Subcutaneous abdominal adipose tissue (tissue), 5 donors: ENCODE results near the gene COPRS.

ENCODE experiments used
- H3K27ac ChIP-seq: one replicate; pipeline ENCODE4 v1.7.0; 2013; ENCODE audit warnings: low read depth, mild to moderate bottlenecking, inconsistent platforms, low read length, moderate library complexity
- H3K27me3 ChIP-seq, 5 donors: one replicate each; pipeline ENCODE4 v1.7.0; 2013; ENCODE audit warnings: low read length in 5 of 5, inconsistent platforms in 1 of 5; ENCODE audit not compliant: control insufficient read depth in 5 of 5, insufficient read depth in 4 of 5
- H3K36me3 ChIP-seq, 5 donors: one replicate each; pipeline ENCODE4 v1.7.0; 2013; ENCODE audit warnings: low read length in 5 of 5; ENCODE audit not compliant: control insufficient read depth in 5 of 5, insufficient read depth in 5 of 5
- H3K4me1 ChIP-seq, 5 donors: one replicate each; pipeline ENCODE4 v1.7.0; 2013; ENCODE audit warnings: low read length in 5 of 5, mild to moderate bottlenecking in 3 of 5, moderate library complexity in 1 of 5; ENCODE audit not compliant: control insufficient read depth in 5 of 5, insufficient read depth in 5 of 5
- H3K4me3 ChIP-seq, 5 donors: one replicate each; pipeline ENCODE4 v1.7.0; 2013; ENCODE audit warnings: low read length in 5 of 5, low read depth in 1 of 5
- H3K9ac ChIP-seq, 5 donors: one replicate each; pipeline ENCODE4 v1.7.0; 2013; ENCODE audit warnings: low read length in 5 of 5, mild to moderate bottlenecking in 4 of 5, moderate library complexity in 3 of 5
- H3K9me3 ChIP-seq, 5 donors: one replicate each; pipeline ENCODE4 v1.7.0; 2013; ENCODE audit warnings: low read length in 5 of 5; ENCODE audit not compliant: control insufficient read depth in 5 of 5
- donor health status: healthy.
- donor health status: healthy.
- donor health status: healthy.
- donor health status: healthy.
- donor health status: healthy.

The COPRS gene

DNA sequence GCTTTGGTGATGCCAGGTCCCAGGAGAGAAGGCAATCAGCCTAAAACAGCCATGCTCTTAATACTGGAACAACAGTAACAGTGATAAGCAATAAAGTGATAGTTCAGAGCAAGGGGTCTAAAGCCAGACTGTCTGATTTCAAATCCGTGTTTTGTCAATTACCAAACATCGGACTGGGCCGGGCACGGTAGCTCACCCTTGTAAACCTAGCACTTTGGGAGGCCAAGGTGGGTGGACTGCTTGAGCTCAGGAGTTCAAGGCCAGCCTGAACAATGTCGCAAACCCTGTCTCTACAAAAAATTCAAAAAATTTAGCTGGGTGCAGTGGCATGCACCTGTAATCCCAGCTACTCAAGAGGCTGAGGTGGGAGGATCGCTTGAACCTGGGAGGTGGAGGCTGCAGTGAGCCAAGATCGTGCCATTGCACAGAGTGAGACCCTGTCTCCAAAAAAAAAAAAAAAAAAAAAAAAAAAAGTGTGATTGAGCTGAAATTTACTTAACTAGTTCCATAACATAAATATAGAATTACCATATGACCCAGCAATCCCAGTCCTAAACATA, 5.1 kb downstream of the COPRS start:
- no peak overlapping the region for H3K9ac ChIP-seq
- peaks cover 17 to 33% (median 25%) of the 10 kb centered on the region in 5 donors for H3K36me3 ChIP-seq
- no peaks in the 10 kb centered on the region for H3K27me3 ChIP-seq
- no peaks in the 10 kb centered on the region for H3K9me3 ChIP-seq
- H3K4me3 ChIP-seq: no peak overlapping the region
- H3K4me1 ChIP-seq: peaks cover 6 to 19% (median 18%) of the 10 kb centered on the region in 5 donors
- H3K27ac ChIP-seq: no peak overlapping the region

DNA sequence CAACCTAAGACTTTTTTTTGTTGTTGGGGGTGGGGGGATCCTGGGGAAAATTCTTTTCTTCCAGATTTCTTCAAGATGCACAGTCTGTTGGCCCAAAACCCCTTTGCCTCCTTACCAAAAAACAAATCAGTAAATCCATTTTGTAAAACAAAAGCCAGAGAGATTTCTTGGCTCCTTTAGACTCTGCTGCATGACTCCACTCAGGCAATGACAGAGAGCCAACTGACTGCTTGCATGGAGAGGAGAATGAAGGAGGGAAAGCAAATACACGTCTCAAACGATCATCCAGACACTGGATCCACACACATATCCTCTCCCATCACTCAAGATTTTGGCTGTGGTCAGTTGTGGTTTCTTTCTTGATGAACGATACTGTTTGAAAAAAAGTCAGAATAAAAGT, 13.8 kb downstream of the COPRS start:
- H3K36me3 ChIP-seq: no peaks in the 10 kb centered on the region
- H3K4me1 ChIP-seq: peaks cover 9 to 23% (median 21%) of the 10 kb centered on the region in 5 donors
- no peaks in the 10 kb centered on the region for H3K9me3 ChIP-seq
- no peaks in the 10 kb centered on the region for H3K27me3 ChIP-seq
- H3K27ac ChIP-seq: no peak overlapping the region
- H3K9ac ChIP-seq: no peak overlapping the region
- no peak overlapping the region for H3K4me3 ChIP-seq

DNA sequence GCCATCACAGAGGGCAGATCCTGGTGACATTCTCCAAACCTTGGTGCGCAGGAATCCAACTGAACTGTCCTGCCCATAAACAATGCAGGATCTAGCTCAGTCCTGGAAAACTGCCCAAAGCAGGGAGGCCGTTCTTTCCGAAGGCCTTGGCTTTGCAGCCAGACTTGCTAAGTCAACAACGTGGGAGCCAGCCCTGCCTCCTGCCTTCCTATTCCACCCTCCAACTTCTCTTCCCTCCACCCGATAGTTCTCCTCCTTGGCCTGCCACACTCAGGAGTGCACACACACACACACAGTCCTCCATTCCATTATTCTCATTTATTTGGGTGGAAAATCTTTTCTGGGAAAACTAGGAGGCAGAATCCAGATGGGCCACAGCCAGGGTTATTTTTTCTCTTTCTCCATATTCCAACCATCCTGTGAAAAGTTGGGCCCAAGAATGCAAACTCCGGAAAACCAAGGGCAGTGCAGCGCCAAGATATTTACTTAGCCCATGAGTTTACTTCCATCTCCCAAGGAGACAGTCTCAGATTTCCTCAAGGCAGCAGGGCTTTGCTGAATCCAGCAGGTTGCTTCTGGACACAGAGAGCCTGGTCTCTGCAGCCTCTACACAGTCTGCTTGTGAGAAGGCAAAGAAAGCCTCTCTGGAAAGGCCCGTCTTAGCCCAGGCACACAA, 15.8 kb downstream of the COPRS start:
- Histone ChIP-seq H3K9me3 (no peaks in the 10 kb centered on the region), H3K27ac (peak overlapping the region; percentile 71), H3K36me3 (no peaks in the 10 kb centered on the region), H3K4me3 (peak overlapping the region; percentile 25 to 62 (median 44)), H3K9ac (peak overlapping the region in 3 of 5 donors; percentile 13 to 62 (median 31)), H3K27me3 (no peaks in the 10 kb centered on the region), H3K4me1 (peaks cover 9 to 24% (median 21%) of the 10 kb centered on the region in 5 donors)

- Histone ChIP-seq H3K4me1 (peaks cover 9 to 24% (median 21%) of the 10 kb centered on the region in 5 donors), H3K9me3 (no peaks in the 10 kb centered on the region), H3K9ac (peak overlapping the region in 4 of 5 donors; percentile 13 to 68 (median 61)), H3K36me3 (no peaks in the 10 kb centered on the region), H3K27ac (peak overlapping the region; percentile 71), H3K4me3 (peak overlapping the region; percentile 43 to 62 (median 50)), H3K27me3 (no peaks in the 10 kb centered on the region)
These were observed 16.6 kb downstream of the COPRS start for GRCh38 chr17:31842195-31843069.

DNA sequence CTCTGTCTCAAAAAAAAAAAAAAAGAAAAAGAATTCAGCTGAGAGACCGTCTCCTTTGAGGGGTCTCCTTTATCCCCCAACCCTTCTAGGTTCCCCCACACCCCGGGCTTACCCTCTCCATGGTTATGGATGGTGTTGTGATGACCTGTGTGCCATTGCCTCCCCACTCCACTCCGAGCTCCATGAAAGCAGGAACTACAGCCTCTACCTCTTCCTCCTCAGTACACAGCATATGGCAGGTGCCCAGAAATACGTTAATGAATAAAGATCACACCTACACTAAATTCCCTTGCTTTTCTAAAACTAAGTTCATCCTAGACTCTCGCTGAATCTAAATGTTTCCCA, 17.2 kb downstream of the COPRS start:
- H3K36me3 ChIP-seq: no peaks in the 10 kb centered on the region
- no peak overlapping the region for H3K27ac ChIP-seq
- H3K4me1 ChIP-seq: peaks cover 9 to 24% (median 21%) of the 10 kb centered on the region in 5 donors
- H3K9ac ChIP-seq: peak overlapping the region in 1 of 5 donors; percentile 62
- H3K4me3 ChIP-seq: peak overlapping the region in 1 of 5 donors; percentile 62
- no peaks in the 10 kb centered on the region for H3K27me3 ChIP-seq
- no peaks in the 10 kb centered on the region for H3K9me3 ChIP-seq

DNA sequence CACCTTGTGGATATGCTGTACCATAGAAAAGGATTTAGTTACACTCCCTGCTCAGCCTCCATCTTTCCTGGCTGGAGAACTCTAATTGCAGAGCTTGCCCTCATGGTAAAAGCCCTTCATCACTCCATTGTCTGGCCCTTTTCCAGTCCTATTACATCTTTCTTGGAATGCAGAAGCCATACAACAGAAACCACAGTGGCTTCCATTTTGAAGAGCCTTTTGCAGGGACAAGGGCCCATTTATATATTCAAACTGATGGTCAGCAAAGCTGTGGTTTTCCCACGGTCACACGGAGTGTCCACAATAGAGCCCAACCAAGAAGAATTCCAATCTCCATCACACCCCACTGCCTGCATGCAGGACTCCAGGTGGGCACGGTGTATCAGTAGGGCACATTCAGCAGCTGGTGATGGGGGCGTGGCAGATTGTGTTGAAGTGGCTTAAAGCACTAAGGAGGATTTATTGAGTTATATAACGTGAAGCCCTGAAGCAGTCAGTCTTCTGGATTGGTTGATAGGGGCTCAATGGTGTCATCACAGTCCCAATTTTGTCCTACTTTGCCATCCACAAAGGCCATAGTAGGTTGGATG, 20.3 kb downstream of the COPRS start:
- H3K27me3 ChIP-seq: no peaks in the 10 kb centered on the region
- H3K4me3 ChIP-seq: no peak overlapping the region
- no peaks in the 10 kb centered on the region for H3K9me3 ChIP-seq
- H3K36me3 ChIP-seq: no peaks in the 10 kb centered on the region
- no peak overlapping the region for H3K27ac ChIP-seq
- H3K4me1 ChIP-seq: peaks cover 9 to 27% (median 20%) of the 10 kb centered on the region in 5 donors
- no peak overlapping the region for H3K9ac ChIP-seq

DNA sequence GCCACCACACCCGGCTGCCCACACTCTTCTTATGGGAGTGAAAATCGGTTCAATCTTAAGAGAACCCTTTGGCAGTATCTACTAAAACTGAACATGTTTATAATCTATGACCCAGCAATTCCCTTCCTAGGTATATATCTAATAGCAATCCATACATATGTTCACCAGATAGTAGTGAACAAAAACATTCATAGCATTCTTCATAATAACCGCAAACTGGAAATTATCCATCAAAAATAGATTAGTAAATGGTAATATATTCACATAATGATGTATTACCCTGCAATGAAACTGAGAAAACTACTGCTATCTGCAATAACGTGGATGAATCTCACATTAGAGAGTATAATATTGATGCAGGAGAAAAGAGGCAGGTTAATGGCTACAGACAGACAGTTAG, 23.1 kb downstream of the COPRS start:
- H3K4me3 ChIP-seq: no peak overlapping the region
- H3K9ac ChIP-seq: no peak overlapping the region
- peaks cover 0 to 7% (median 5%) of the 10 kb centered on the region in 5 donors for H3K4me1 ChIP-seq
- no peaks in the 10 kb centered on the region for H3K36me3 ChIP-seq
- no peaks in the 10 kb centered on the region for H3K9me3 ChIP-seq
- no peaks in the 10 kb centered on the region for H3K27me3 ChIP-seq
- H3K27ac ChIP-seq: no peak overlapping the region

DNA sequence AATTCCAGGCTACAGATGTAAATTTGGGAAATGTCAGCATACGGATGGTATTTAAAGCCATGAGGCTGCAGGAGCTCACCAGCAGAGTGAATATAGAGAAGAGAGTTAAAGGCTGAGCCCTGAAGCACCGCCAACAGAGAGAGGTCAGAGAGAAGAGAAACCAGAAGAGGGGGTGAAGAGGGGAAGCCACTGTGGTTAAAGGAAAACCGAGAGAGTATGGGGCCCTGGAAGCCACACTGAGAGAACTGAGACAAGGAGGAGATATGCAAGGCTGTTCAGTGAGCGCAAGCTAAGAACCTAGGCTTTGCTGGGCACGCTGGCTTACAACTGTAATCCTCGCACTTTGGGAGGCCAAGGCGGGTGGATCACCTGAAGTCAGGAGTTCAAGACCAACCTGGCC, 24.6 kb downstream of the COPRS start:
- no peak overlapping the region for H3K4me3 ChIP-seq
- H3K9me3 ChIP-seq: no peaks in the 10 kb centered on the region
- H3K9ac ChIP-seq: no peak overlapping the region
- no peak overlapping the region for H3K27ac ChIP-seq
- H3K27me3 ChIP-seq: no peaks in the 10 kb centered on the region
- no peaks in the 10 kb centered on the region for H3K36me3 ChIP-seq
- H3K4me1 ChIP-seq: peaks cover 0 to 7% (median 4%) of the 10 kb centered on the region in 5 donors

DNA sequence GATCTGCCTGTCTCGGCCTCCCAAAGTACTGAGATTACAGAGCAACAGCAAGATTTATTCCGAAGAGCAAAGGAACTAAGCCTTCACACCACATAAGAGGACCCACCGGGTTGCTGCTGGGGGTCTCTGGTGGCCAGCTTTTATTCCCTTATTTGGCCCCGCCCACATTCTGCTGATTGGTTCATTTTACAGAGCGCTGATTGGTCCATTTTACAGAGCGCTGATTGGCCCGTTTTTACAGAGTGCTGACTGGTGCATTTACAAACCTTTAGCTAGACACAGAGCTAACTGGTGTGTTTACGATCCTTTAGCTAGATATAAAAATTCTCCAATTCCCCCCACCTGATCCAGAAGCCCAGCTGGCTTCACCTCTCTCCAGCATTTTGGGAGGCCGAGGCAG, 26.3 kb downstream of the COPRS start:
- H3K4me3 ChIP-seq: no peak overlapping the region

More for the DNA sequence above, 26.3 kb downstream of the COPRS start:
- Histone ChIP-seq H3K27me3 (no peaks in the 10 kb centered on the region), H3K4me1 (peaks cover 0 to 7% (median 4%) of the 10 kb centered on the region in 5 donors), H3K27ac (no peak overlapping the region), H3K36me3 (no peaks in the 10 kb centered on the region), H3K9me3 (no peaks in the 10 kb centered on the region), H3K9ac (no peak overlapping the region)
